ENCODE measurements around the gene SORBS2.
"Not testable (repeated sequence)": the region's sequence is repeated elsewhere in the genome, so short reads cannot be mapped to it uniquely, and the experiment has no call there.

SORBS2 gene, protein sequence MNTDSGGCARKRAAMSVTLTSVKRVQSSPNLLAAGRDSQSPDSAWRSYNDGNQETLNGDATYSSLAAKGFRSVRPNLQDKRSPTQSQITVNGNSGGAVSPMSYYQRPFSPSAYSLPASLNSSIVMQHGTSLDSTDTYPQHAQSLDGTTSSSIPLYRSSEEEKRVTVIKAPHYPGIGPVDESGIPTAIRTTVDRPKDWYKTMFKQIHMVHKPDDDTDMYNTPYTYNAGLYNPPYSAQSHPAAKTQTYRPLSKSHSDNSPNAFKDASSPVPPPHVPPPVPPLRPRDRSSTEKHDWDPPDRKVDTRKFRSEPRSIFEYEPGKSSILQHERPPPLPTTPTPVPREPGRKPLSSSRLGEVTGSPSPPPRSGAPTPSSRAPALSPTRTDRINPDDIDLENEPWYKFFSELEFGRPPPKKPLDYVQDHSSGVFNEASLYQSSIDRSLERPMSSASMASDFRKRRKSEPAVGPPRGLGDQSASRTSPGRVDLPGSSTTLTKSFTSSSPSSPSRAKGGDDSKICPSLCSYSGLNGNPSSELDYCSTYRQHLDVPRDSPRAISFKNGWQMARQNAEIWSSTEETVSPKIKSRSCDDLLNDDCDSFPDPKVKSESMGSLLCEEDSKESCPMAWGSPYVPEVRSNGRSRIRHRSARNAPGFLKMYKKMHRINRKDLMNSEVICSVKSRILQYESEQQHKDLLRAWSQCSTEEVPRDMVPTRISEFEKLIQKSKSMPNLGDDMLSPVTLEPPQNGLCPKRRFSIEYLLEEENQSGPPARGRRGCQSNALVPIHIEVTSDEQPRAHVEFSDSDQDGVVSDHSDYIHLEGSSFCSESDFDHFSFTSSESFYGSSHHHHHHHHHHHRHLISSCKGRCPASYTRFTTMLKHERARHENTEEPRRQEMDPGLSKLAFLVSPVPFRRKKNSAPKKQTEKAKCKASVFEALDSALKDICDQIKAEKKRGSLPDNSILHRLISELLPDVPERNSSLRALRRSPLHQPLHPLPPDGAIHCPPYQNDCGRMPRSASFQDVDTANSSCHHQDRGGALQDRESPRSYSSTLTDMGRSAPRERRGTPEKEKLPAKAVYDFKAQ (N-terminal part only)

DNA sequence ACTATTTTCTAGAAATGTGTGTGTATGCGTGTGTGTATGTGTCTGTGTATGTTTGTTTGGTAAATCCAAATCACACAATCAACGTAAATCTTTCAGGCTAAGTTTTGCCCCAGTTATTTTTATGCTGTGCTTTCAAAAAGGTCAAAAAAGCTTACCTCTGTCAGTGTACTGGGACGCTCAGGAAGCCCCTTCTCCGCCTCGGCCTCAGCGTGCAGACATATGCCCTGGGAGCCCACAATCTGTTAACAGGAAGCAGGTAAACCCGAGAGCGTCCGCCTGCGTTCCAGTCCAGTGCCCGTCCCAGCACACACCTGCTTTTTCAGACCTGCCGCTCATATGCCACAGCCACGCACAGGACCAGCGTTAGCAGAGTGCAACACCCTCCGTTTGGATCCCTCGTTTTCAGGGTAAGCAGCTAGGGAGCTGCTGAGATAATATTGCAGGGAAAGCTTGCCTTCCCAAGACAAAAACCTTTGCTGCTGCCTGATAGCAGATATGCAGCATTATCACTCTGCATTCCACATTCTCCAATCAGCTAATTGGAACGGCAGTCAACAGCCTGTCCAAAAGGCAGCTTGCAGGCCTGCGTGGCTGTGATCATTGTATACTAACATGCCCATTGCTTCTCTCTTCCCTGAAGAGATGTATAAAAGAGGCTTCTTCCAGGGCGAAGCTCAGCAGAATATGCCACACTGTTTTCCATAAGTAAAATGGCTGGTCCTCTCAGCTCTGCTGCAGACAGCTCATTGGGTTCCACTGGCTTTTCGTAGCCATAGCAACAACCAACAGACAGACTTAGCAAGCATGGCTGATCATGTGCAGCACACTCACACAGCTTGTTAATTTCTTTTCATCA, at the start of gene SORBS2:
Gene SORBS2, minus strand, starts transcription at position 686 of the 856 bp plus-strand sequence. CDS start 121,623 bp downstream, outside the sequence.
- Histone ChIP-seq H3K27ac (ENCODE audit: low read length) (no peak within 1 kb of the TSS), H3K79me2 (ENCODE audit: insufficient read depth, low read length) (no peaks in the 10 kb centered on the region), H3K36me3 (ENCODE audit: insufficient read depth, low read length) (no peaks in the 10 kb centered on the region), H3K9me3 (ENCODE audit: insufficient read depth, low read length, severe bottlenecking) (no peaks in the 10 kb centered on the region), H2AFZ (ENCODE audit: low read depth, low read length) (no peak within 1 kb of the TSS), H3K9ac (ENCODE audit: low read depth, low read length) (no peak within 1 kb of the TSS), H4K20me1 (ENCODE audit: insufficient read depth, low read length) (no peaks in the 10 kb centered on the region), H3K4me3 (ENCODE audit: low read depth in 1 of 2, low read length in 2 of 2) (no peak within 1 kb of the TSS), H3K4me2 (ENCODE audit: insufficient read depth, low read length) (no peak within 1 kb of the TSS), H3K27me3 (ENCODE audit: insufficient read depth, low read length, poor library complexity) (peaks cover 18% of the 10 kb centered on the region), H3K4me1 (ENCODE audit: insufficient read depth, low read length) (no peaks in the 10 kb centered on the region)
- ATAC-seq (ENCODE audit: insufficient read depth, low read depth) (no peak), DNase-seq (no peak)
- peak; percentile 35 for TF ChIP-seq EZH2 (IDR thresholded peaks at IDR 0.05; ENCODE audit: borderline replicate concordance, low read depth, low read length, severe bottlenecking)
- TF ChIP-seq, protein P1, sequence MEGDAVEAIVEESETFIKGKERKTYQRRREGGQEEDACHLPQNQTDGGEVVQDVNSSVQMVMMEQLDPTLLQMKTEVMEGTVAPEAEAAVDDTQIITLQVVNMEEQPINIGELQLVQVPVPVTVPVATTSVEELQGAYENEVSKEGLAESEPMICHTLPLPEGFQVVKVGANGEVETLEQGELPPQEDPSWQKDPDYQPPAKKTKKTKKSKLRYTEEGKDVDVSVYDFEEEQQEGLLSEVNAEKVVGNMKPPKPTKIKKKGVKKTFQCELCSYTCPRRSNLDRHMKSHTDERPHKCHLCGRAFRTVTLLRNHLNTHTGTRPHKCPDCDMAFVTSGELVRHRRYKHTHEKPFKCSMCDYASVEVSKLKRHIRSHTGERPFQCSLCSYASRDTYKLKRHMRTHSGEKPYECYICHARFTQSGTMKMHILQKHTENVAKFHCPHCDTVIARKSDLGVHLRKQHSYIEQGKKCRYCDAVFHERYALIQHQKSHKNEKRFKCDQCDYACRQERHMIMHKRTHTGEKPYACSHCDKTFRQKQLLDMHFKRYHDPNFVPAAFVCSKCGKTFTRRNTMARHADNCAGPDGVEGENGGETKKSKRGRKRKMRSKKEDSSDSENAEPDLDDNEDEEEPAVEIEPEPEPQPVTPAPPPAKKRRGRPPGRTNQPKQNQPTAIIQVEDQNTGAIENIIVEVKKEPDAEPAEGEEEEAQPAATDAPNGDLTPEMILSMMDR (IDR thresholded peaks at IDR 0.05; ENCODE audit: borderline replicate concordance, extremely low read depth, low read length, poor library complexity, severe bottlenecking), result no peak

DNA sequence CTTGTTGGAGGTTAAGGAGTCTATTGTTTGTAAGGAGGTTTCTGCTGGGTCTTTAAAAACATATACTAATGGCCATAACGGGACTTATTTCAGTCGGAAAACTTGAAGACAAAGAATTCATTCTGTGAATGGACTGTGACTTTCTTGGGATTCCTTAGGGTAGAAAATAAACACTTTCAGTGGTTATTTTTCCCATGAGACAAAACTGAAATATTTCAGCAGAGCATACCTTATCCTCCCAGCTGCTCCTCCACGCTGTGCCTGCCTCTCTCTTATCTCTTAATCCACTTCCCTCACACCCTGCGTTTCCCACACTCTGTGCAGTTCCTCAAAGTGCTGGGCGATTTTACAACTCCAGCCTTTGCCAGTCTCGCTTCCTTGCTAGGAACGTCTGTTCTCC, 47.1 kb upstream of the SORBS2 start:
- ATAC-seq (ENCODE audit: insufficient read depth, low read depth), result no peak
- H3K27ac ChIP-seq (ENCODE audit: low read length), result no peak overlapping the region
- H3K4me2 ChIP-seq (ENCODE audit: insufficient read depth, low read length), result no peak overlapping the region
- H3K4me3 ChIP-seq (ENCODE audit: low read depth in 1 of 2, low read length in 2 of 2), result no peak overlapping the region
- H3K27me3 ChIP-seq (ENCODE audit: insufficient read depth, low read length, poor library complexity), result no peaks in the 10 kb centered on the region
- H3K4me1 ChIP-seq (ENCODE audit: insufficient read depth, low read length), result no peaks in the 10 kb centered on the region
- peaks cover 2% of the 10 kb centered on the region for H3K9me3 ChIP-seq (ENCODE audit: insufficient read depth, low read length, severe bottlenecking)
- no peak for DNase-seq
- no peak for TF ChIP-seq EZH2 (IDR thresholded peaks at IDR 0.05; ENCODE audit: borderline replicate concordance, low read depth, low read length, severe bottlenecking)
- TF ChIP-seq, protein P1 (IDR thresholded peaks at IDR 0.05; ENCODE audit: borderline replicate concordance, extremely low read depth, low read length, poor library complexity, severe bottlenecking), result no peak
- no peak overlapping the region for H3K9ac ChIP-seq (ENCODE audit: low read depth, low read length)
- H3K79me2 ChIP-seq (ENCODE audit: insufficient read depth, low read length), result no peaks in the 10 kb centered on the region
- H2AFZ ChIP-seq (ENCODE audit: low read depth, low read length), result no peak overlapping the region
- H3K36me3 ChIP-seq (ENCODE audit: insufficient read depth, low read length), result no peaks in the 10 kb centered on the region
- H4K20me1 ChIP-seq (ENCODE audit: insufficient read depth, low read length), result no peaks in the 10 kb centered on the region

DNA sequence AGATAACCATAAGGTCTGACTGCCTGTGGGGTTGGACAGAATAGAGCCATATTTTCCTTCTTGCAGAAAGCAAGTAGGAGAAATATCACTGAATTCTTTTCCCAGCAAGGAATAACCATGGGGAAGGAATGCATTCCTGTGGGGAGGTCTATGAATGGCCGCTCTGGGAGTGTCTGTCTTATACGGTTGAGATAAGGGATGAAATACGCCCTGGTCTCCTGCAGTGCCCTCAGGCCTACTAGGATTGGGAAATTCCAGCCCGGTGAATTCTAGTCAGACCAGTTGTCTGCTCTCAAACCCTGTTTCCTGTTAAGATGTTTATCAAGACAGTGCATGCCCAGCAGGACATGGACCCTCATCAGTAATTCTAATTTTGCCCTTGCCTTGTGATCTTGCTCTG, 45.6 kb upstream of the SORBS2 start:
- not testable (repeated sequence) for H2AFZ ChIP-seq (ENCODE audit: low read depth, low read length); H3K27me3 ChIP-seq (ENCODE audit: insufficient read depth, low read length, poor library complexity); H3K79me2 ChIP-seq (ENCODE audit: insufficient read depth, low read length); H4K20me1 ChIP-seq (ENCODE audit: insufficient read depth, low read length); H3K36me3 ChIP-seq (ENCODE audit: insufficient read depth, low read length); H3K9ac ChIP-seq (ENCODE audit: low read depth, low read length); H3K4me3 ChIP-seq (ENCODE audit: low read depth in 1 of 2, low read length in 2 of 2); H3K4me2 ChIP-seq (ENCODE audit: insufficient read depth, low read length); ATAC-seq (ENCODE audit: insufficient read depth, low read depth); H3K4me1 ChIP-seq (ENCODE audit: insufficient read depth, low read length); DNase-seq; H3K27ac ChIP-seq (ENCODE audit: low read length); H3K9me3 ChIP-seq (ENCODE audit: insufficient read depth, low read length, severe bottlenecking)

All from DND-41 (cell line).